ENCODE measurements around the gene PRDM11. TPM values are rescaled to one million over a fixed set of nuclear protein-coding genes. Genes with fewer than 3 reads are reported as not detected.

The PRDM11 gene
- total RNA-seq, 1 donor from 2014 or later = 60.2 TPM

- Mint-ChIP-seq H3K4me3 (no peak overlapping the region), H3K27ac (no peak overlapping the region)
Measured at GRCh38 chr11:45102810-45103621, 43.4 kb upstream of the PRDM11 start.

GRCh38 chr11:45104006-45104789 lies 42.2 kb upstream of the PRDM11 start:
- H3K36me3 Mint-ChIP-seq = no peaks in the 10 kb centered on the region
- no peak for TF ChIP-seq CTCF (IDR thresholded peaks at IDR 0.05; ENCODE audit: unreplicated experiment)
- H3K27me3 Mint-ChIP-seq (ENCODE audit: low read depth) = peaks cover 40% of the 10 kb centered on the region
- no peak for DNase-seq (ENCODE audit: low spot score in 2 of 2, unreplicated experiment in 2 of 2)
- no peaks in the 10 kb centered on the region for H3K9me3 Mint-ChIP-seq
- H3K4me1 Mint-ChIP-seq = no peaks in the 10 kb centered on the region
- no peak overlapping the region for H3K4me3 Mint-ChIP-seq
- no peak overlapping the region for H3K27ac Mint-ChIP-seq

More at GRCh38 chr11:45102810-45103621, 43.4 kb upstream of the PRDM11 start:
- Mint-ChIP-seq H3K4me1 (no peaks in the 10 kb centered on the region), H3K27me3 (ENCODE audit: low read depth) (peaks cover 43% of the 10 kb centered on the region), H3K9me3 (no peaks in the 10 kb centered on the region), H3K36me3 (no peaks in the 10 kb centered on the region)
- TF ChIP-seq CTCF (IDR thresholded peaks at IDR 0.05; ENCODE audit: unreplicated experiment) = peak; percentile 87
- DNase-seq (ENCODE audit: low spot score in 2 of 2, unreplicated experiment in 2 of 2) = peak in 1 of 2 experiments; percentile 65

- H3K9me3 Mint-ChIP-seq = no peaks in the 10 kb centered on the region
- no peaks in the 10 kb centered on the region for H3K4me1 Mint-ChIP-seq
- H3K27me3 Mint-ChIP-seq (ENCODE audit: low read depth) = peaks cover 38% of the 10 kb centered on the region
- H3K36me3 Mint-ChIP-seq = no peaks in the 10 kb centered on the region
- no peak for TF ChIP-seq CTCF (IDR thresholded peaks at IDR 0.05; ENCODE audit: unreplicated experiment)
- H3K27ac Mint-ChIP-seq = no peak overlapping the region
- no peak for DNase-seq (ENCODE audit: low spot score in 2 of 2, unreplicated experiment in 2 of 2)
- no peak overlapping the region for H3K4me3 Mint-ChIP-seq
Measured at GRCh38 chr11:45104790-45105084, 41.7 kb upstream of the PRDM11 start.

- no peak overlapping the region for H3K4me3 Mint-ChIP-seq
- H3K4me1 Mint-ChIP-seq = no peaks in the 10 kb centered on the region
- H3K27me3 Mint-ChIP-seq (ENCODE audit: low read depth) = peaks cover 33% of the 10 kb centered on the region
- DNase-seq (ENCODE audit: low spot score in 2 of 2, unreplicated experiment in 2 of 2) = peak; percentile 63 to 84
- H3K9me3 Mint-ChIP-seq = no peaks in the 10 kb centered on the region
- peak; percentile 98 for TF ChIP-seq CTCF (IDR thresholded peaks at IDR 0.05; ENCODE audit: unreplicated experiment)
- no peak overlapping the region for H3K27ac Mint-ChIP-seq
- no peaks in the 10 kb centered on the region for H3K36me3 Mint-ChIP-seq
Measured at GRCh38 chr11:45105233-45105983, 41.0 kb upstream of the PRDM11 start.

GRCh38 chr11:45105984-45106375 lies 40.5 kb upstream of the PRDM11 start:
- TF ChIP-seq CTCF (IDR thresholded peaks at IDR 0.05; ENCODE audit: unreplicated experiment) = no peak
- Mint-ChIP-seq H3K36me3 (no peaks in the 10 kb centered on the region), H3K9me3 (no peaks in the 10 kb centered on the region), H3K27me3 (ENCODE audit: low read depth) (peaks cover 27% of the 10 kb centered on the region), H3K27ac (no peak overlapping the region), H3K4me1 (no peaks in the 10 kb centered on the region), H3K4me3 (no peak overlapping the region)
- DNase-seq (ENCODE audit: low spot score in 2 of 2, unreplicated experiment in 2 of 2) = no peak
